ENCODE measurements around the gene TP53TG3E. TPM values are rescaled to one million over a fixed set of nuclear protein-coding genes. Genes with fewer than 3 reads are reported as not detected.
A peak's percentile ranks its signal among the peaks of the same experiment; 100 is the strongest.
"Not testable (repeated sequence)": the region's sequence is repeated elsewhere in the genome, so short reads cannot be mapped to it uniquely, and the experiment has no call there.

The TP53TG3E gene
- not detected in 3 replicates for total RNA-seq
- long read RNA-seq: 0 reads

- not testable (repeated sequence) for DNase-seq (ENCODE audit: low spot score); H3K4me1 Mint-ChIP-seq (ENCODE audit: low read depth); H3K9me3 Mint-ChIP-seq (ENCODE audit: low read depth); H3K36me3 Mint-ChIP-seq (ENCODE audit: low read depth); H3K27me3 Mint-ChIP-seq (ENCODE audit: low read depth); H3K4me3 Mint-ChIP-seq (ENCODE audit: unreplicated experiment); H3K27ac Mint-ChIP-seq (ENCODE audit: unreplicated experiment)
Measured at GRCh38 chr16:33304006-33304405, at the start of gene TP53TG3E. TSS of gene TP53TG3E (plus strand) at chr16:33304306. CDS start at chr16:33304374, 68 bp downstream.

DNA sequence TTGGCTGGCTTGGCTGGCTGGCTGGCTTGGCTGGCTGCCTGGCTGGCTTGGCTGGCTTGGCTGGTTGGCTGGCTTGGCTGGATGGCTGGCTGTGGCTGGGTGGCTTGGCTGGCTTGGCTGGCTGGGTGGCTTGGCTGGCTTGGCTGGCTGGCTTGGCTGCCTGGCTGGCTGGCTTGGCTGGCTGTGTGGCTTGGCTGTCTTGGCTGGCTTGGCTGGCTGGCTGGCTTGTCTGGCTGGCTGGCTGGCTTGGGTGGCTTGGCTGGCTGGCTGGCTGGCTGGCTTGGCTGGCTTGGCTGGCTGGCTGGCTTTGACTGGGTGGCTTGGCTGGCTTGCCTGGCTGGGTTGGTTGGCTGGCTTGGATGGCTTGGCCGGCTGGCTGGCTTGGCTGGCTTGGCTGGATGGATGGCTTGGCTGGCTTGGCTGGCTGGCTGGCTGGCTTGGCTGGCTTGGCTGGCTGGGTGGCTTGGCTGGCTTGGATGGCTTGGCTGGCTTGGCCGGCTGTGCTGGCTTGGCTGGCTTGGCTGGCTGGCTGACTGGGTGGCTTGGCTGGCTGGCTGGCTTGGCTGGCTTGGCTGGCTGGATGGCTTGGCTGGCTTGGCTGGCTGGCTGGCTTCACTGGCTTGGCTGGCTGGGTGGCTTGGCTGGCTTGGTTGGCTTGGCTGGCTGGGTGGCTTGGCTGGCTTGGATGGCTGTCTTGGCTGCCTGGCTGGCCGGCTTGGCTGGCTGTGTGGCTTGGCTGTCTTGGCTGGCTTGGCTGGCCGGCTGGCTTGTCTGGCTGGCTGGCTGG, 32.3 kb downstream of the TP53TG3E start:
- H3K4me1 Mint-ChIP-seq (ENCODE audit: low read depth); H3K4me3 Mint-ChIP-seq (ENCODE audit: unreplicated experiment); H3K9me3 Mint-ChIP-seq (ENCODE audit: low read depth); H3K36me3 Mint-ChIP-seq (ENCODE audit: low read depth); H3K27ac Mint-ChIP-seq (ENCODE audit: unreplicated experiment); H3K27me3 Mint-ChIP-seq (ENCODE audit: low read depth): not testable (repeated sequence)
- DNase-seq (ENCODE audit: low spot score): peak; percentile 100

- H3K9me3 Mint-ChIP-seq (ENCODE audit: low read depth); H3K4me1 Mint-ChIP-seq (ENCODE audit: low read depth); H3K27ac Mint-ChIP-seq (ENCODE audit: unreplicated experiment); H3K27me3 Mint-ChIP-seq (ENCODE audit: low read depth); H3K4me3 Mint-ChIP-seq (ENCODE audit: unreplicated experiment); H3K36me3 Mint-ChIP-seq (ENCODE audit: low read depth): not testable (repeated sequence)
- DNase-seq (ENCODE audit: low spot score): peak; percentile 100
Measured at GRCh38 chr16:33337627-33338542, 33.8 kb downstream of the TP53TG3E start.

DNA sequence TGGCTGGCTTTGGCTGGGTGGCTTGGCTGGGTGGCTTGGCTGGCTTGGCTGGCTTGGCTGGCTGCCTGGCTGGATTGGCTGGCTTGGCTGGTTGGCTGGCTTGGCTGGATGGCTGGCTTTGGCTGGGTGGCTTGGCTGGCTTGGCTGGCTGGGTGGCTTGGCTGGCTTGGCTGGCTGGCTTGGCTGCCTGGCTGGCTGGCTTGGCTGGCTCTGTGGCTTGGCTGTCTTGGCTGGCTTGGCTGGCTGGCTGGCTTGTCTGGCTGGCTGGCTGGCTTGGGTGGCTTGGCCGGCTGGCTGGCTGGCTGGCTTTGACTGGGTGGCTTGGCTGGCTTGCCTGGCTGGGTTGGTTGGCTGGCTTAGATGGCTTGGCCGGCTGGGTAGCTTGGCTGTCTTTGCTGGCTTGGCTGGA, 34.4 kb downstream of the TP53TG3E start:
- not testable (repeated sequence) for H3K9me3 Mint-ChIP-seq (ENCODE audit: low read depth); H3K27ac Mint-ChIP-seq (ENCODE audit: unreplicated experiment); H3K4me3 Mint-ChIP-seq (ENCODE audit: unreplicated experiment); H3K36me3 Mint-ChIP-seq (ENCODE audit: low read depth); H3K27me3 Mint-ChIP-seq (ENCODE audit: low read depth); H3K4me1 Mint-ChIP-seq (ENCODE audit: low read depth)
- DNase-seq (ENCODE audit: low spot score): peak; percentile 97

DNA sequence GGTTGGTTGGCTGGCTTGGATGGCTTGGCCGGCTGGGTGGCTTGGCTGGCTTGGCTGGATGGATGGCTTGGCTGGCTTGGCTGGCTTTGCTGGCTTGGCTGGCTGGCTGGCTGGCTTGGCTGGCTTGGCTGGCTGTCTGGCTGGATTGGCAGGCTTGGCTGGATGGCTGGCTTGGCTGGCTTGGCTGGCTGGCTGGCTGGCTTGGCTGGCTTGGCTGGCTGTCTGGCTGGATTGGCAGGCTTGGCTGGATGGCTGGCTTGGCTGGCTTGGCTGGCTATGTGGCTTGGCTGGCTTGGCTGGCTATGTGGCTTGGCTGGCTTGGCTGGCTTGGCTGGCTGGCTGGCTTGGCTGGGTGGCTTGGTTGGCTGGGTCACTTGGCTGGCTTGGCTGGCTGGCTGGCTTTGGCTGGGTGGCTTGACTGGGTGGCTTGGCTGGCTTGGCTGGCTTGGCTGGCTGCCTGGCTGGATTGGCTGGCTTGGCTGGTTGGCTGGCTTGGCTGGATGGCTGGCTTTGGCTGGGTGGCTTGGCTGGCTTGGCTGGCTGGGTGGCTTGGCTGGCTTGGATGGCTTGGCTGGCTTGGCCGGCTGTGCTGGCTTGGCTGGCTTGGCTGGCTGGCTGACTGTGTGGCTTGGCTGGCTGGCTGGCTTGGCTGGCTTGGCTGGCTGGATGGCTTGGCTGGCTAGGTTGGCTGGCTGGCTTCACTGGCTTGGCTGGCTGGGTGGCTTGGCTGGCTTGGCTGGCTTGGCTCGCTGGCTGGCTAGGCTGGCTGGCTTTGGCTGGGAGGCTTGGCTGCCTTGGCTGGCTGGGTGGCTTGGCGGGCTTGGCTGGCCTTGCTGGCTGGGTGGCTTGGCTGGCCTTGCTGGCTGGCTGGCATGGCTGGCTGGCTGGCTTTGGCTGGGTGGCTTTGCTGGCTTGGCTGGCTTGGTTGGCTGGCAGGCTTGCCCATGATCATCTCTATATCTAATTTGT, 35.3 kb downstream of the TP53TG3E start:
- not testable (repeated sequence) for H3K4me3 Mint-ChIP-seq (ENCODE audit: unreplicated experiment); H3K4me1 Mint-ChIP-seq (ENCODE audit: low read depth)
- peak; percentile 100 for DNase-seq (ENCODE audit: low spot score)

More for the DNA sequence above, 35.3 kb downstream of the TP53TG3E start:
- not testable (repeated sequence) for H3K9me3 Mint-ChIP-seq (ENCODE audit: low read depth); H3K27ac Mint-ChIP-seq (ENCODE audit: unreplicated experiment); H3K36me3 Mint-ChIP-seq (ENCODE audit: low read depth); H3K27me3 Mint-ChIP-seq (ENCODE audit: low read depth)

Other genes with a start within 250 kb of the TP53TG3E start
- gene TP53TG3C, start 110.1 kb upstream of the TP53TG3E start, total RNA-seq: not detected in 3 replicates
- gene TP53TG3B, start 56.5 kb downstream of the TP53TG3E start, total RNA-seq: not detected in 3 replicates
- gene TP53TG3F, start 155.3 kb downstream of the TP53TG3E start, total RNA-seq: not detected in 3 replicates

Measured in chondrocyte (in vitro differentiated cells).